ENCODE measurements around the gene NETO1.

NETO1 gene

GRCh38 chr18:72720116-72720515 is 147.7 kb downstream of the NETO1 start:
- DNase-seq = no peak

- no peak for DNase-seq
Measured at GRCh38 chr18:72704202-72704601, 163.6 kb downstream of the NETO1 start.

GRCh38 chr18:72700961-72701710 is 166.7 kb downstream of the NETO1 start:
- DNase-seq = no peak

- no peak for DNase-seq
Measured at GRCh38 chr18:72697706-72698105, 170.1 kb downstream of the NETO1 start.

GRCh38 chr18:72692595-72692994 is 175.2 kb downstream of the NETO1 start:
- no peak for DNase-seq

Data from GOT3 (cell line).